Renal pelvis (tissue), 4 donors: ENCODE measurements around the gene CCDC90B. TPM values are rescaled to one million over a fixed set of nuclear protein-coding genes. Genes with fewer than 3 reads are reported as not detected.
A peak's percentile ranks its signal among the peaks of the same experiment; 100 is the strongest.

Source experiments
- DNase-seq: peaks from one replicate; pipeline ENCODE4 v3.0.0-alpha.2; 2013
- polyA plus RNA-seq, 3 donors: library from polyadenylated mRNA; unstranded; fragments of 120-200 nt; gene quantifications; one replicate each; pipeline ENCODE4 v1.2.1, GENCODE V29; 2013; ENCODE audit not compliant: insufficient read length in 3 of 3

Gene CCDC90B
- polyA plus RNA-seq, 3 donors = 69.4 to 83.1 (median 77.8) TPM

DNA sequence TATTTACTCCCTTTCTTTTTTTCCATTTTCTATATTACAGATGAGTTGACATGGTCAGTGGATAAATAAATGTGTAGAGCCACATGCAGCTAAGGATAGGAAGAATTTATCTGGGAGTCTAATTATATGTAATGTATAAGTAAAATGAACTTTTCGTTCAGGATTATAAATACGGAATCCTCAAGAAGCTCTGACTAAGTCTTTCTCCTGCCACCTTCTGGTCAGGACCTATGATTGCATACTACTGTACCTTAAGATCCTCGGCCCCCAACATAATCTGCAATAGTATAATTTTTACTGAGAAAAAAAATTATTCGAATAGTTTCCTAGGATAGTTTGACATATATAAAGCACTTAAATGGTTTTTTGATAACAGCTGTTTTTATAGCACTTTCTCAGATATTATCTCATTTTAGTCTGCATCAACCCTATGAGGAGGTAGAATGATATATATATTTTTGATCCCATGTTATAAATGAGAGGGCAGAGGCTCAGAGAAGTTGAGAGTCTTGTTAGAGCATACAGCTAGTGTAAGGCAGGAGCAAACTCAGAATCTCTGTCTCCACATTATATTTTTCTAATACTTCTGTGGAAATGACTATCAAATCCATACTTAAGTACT, 36.1 kb downstream of the CCDC90B start:
- DNase-seq = peak; percentile 23

DNA sequence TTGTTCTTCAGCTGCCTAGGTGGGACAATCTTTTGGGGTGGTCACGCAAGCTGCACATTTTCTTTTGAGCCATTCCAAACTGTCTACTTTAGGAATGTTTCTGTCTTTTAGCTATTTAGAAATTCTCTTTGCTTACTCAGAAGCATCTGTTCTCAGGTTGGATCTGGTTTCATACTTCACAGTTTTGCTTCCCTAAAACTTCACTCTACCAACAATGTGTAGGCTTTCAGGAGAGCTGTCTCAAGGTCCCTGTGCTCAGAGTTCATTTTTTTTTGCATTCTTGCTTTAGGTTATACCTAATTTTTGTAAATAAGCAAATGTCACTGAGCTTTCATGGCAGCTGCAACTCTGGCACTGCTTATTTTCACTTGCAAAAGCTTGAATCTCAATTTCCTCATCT, 36.7 kb downstream of the CCDC90B start:
- no peak for DNase-seq

DNA sequence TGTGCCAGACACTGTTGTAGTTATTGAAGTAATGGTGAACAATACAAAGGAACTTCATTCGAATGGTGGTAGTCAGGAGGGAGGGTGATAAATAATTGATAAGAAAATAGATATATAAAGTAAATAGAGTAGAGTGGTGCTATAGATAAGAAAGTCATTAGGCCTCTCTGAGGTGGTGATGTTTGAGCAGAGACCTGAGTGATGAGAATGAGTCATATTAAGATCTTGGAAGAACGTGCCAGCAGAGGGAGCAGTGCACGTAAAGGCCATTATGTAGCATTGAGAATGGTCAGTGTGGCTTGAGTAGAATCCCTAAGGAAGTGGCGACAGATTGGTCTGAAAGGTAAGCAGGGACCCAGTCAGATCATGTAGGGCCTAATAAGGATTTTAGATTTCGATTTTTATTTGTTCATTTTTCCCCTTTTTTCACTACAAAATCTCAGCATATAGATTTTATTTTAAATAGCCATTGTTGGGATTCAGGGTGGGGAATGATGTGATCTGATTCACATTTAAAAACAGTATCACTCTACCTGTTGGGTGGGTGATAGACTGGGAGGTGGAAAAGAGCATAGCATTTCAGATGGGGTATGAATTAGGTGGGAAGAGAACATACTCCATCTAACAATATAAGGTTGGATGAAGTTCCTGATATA, 44.7 kb downstream of the CCDC90B start:
- DNase-seq = peak; percentile 34

DNA sequence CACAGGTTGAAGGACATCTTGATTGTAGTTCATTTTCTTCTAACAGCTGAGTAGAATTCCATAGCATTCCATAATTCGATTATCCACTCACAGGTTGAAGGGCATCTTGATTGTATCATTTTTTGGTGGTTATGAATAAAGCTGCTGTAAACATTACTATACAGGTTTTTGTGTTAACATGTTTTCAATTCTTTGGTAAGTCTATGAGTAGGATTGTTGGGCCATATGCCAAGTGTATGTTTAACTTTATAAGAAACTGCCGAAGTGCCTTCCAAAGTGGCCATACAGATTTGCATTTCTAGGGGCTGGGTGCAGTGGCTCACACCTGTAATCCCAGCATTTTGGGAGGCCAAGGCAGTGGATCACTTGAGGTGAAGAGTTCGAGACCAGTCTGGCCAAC, 48.1 kb downstream of the CCDC90B start:
- DNase-seq = no peak

DNA sequence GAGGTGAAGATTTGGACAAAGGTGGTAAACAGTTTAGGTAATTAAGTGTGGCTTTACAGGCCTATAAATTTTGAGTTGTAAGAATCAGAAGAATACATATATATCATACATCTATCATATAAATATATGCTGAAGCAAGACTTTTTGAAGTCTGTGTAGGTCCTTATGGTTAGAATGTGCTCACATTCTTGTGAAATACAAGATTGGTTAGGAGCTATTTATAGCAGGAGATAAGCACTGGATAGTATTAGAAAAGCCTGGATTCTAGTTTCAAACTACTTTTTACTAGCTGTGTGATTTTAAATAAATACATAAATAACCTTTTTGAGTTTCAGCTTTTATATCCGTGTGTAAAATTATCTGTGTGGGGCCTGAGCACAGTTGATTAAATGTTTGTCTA, 50.3 kb downstream of the CCDC90B start:
- no peak for DNase-seq

DNA sequence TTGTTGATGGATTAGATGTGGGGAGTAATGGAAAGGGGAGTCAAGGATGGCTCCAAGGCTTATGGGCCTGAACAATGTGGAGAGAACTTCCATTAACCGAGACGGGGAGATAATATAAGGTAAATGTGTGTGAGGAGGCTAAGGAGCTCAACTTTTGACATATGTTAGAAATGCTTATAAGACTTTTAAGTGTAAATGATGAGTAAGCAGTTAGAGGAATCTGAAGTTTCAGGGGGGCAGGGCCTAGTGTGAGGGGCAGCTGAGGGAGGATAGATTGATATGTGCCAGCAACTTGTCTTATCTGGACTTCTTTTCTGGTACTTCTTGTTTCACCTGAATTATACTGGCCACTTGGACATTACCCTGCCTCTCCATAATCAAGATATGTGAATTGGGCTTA, 62.7 kb downstream of the CCDC90B start:
- DNase-seq = no peak

DNA sequence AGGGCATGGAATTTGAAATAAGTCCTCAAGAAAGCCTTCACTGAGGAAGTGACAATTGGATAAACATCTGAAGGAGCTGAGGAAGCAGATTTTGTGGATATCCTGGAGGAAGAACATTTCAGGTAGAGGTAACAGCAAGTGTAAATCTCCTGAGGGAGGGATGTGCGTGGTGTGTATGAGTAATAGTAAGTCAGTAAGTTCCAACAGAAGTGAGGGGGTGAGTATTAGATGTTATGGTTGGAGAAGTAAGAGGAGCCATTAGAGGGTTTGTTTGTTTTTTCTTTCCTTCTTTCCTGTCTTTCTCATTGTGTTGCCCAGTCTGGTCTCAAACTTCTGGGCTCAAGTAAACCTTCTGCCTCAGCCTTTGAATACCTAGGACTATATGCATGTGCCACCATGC, 63.7 kb downstream of the CCDC90B start:
- no peak for DNase-seq

DNA sequence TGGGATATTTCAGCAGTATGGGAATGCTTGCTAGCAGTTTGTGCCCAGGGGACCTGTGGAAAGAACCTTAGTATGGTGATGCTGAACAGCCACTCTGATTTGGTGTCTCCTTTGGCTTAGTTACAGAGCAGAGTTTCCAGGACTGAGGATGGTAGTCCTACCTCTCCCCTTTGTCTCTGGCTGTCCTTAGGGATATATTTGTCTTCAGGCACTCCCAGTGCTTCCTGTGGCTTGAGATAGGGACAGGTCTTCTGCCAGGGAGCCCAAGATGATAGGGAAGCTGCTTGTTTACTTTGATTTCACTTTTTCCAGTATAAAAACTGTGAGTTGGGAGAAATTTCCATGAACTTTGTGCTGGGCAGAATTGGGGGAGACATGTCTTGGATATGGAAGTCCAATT, 64.5 kb downstream of the CCDC90B start:
- DNase-seq = no peak

DNA sequence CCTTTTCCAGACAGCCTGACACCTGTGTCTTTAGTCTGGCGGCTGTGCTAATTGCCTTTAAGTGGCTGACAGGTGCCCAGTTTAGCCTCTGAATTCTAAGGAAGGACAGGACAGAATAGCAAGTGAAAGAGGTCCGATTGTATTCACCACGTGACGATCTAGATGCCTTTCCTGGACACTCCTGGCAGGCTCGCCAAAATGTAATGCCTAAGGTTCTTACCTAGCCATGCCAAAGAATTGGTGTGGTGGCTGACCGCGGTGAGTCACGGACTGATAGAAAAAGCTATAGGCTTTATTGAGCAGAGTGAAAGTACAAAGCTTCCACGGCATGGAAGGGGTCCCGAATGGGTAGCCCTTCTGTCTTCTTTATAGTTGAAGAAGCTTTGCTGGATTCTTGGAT, 65.9 kb downstream of the CCDC90B start:
- DNase-seq = no peak

DNA sequence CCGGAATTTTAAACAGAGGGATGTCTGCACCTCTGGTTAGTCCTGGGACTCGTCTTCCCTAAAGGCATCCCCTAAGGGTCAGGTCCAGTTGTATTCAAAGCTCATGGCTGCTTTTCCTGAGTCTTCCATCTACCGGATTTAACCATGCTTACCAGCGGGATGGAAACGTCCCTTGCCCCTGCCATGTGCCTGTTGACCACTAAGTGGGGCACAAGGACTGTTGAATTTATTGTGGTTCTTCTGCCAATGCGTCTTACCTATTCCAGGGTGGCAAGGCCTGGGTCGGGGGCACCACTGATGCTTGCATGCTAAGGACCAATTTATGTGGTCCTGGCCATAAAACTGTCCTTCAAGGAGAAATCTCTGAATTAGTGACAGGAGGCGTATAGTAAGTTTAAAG, 67.1 kb downstream of the CCDC90B start:
- DNase-seq = no peak

Other genes starting within 250 kb of the CCDC90B start
- gene RAB30, start 214.5 kb downstream of the CCDC90B start, polyA plus RNA-seq = 1 to 10 TPM; 7.5 to 8.7 (median 7.5) TPM
- 10 to 100 TPM; 69.1 to 83.3 (median 82.2) TPM for gene PCF11, start 129.2 kb downstream of the CCDC90B start, polyA plus RNA-seq
- 10 to 100 TPM; 15.0 to 21.9 (median 19.9) TPM for gene ANKRD42, start 92.7 kb downstream of the CCDC90B start, polyA plus RNA-seq